GM19099 (cell line): ENCODE results near the gene TAS1R3.

Source experiments
- POLR2A ChIP-seq: IDR thresholded peaks from 3 replicates; pipeline ENCODE4 v1.6.1; 2011; ENCODE audit warnings: low read depth; ENCODE audit not compliant: insufficient read length; ENCODE audit errors: extremely low read depth

The TAS1R3 gene

DNA sequence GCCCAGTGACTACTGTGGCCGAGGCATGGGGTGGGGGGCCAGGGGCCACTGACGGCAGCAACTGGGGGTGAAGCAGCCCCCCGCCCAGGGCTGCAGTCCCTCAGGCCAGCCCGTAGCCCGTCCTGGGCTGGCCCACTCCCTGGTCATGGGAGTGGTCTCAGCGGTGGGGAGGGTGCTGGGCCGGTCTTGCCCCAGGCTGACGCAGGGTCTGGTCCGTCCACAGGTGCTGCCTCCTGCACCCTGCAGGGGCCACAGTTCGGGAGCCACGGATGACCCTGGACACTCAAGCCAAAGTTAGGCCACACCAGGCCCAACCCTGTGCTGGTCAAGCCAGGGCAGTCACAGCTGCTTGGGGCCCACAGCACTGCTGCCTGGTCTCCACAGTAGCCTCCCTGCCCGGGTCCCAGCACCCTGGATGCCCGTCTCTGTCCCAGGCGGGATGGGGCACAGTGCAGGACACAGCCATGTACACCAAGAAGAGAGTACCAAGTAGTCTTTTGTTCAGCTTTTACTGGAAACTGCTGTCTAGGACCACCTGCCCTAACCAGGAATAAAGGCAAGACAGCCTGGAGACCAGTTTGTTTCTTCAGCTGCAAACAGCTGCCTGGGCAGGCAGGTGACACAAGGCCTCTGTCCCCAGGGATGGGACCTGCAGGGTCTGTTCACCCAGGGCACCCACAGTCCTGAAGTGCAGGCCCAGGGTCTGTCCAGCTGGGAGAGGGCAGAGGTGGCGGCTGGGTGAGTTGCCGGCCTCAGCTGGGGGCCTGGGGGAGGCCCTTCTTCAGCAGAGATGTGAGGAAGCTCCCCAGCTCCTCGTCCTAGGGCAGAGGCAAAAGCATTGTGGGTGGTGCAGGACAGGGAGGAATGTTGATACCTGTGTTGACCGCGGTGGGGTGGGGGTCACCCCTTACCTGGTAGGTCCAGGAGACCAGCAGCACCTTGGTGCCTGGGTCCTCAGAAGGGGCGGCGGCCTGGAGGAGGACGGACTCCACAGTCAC lies 19.7 kb upstream of the TAS1R3 start:
- TF ChIP-seq POLR2A: no peak

DNA sequence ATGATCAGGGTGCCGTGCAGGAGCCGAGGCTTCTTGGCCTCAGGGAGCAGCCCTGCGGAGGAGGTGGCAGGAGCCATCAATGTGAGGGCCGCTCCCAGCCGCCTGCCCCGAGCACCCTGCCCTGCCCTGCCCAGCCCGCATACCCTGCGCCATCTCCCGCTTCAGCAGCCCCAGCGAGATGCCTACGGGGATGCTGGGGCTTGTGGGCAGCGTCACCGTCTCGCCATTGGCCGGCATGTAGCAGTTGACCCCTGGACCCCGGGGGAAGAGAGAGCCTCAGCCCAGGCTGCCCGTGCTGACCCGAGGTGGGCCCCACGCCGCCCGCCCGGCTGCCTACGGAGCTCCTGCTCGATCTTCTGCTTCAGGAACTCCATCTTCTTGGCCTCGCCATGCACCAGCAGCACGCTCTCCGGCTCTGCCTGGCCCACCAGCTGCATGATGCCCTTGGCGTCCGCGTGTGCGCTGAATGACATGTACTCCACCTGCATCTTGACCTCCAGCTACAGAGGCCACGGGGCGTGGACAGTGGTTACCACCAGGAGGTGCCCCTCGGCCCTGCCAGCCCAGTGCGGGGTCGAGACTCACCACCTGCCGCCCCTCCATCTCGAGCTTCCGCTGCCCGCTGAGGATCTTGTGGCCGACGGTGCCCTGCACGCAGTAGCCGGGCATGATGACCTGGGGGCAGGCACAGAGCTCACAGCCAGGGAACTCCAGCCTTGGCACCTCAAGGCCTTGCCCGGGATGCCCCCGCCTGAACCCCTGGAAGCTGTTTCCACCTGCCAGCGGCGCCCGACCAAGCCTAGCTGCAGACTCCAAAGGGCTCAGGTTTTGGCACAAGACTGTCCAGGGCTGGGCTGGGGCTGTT lies 18.4 kb upstream of the TAS1R3 start:
- no peak for TF ChIP-seq POLR2A

DNA sequence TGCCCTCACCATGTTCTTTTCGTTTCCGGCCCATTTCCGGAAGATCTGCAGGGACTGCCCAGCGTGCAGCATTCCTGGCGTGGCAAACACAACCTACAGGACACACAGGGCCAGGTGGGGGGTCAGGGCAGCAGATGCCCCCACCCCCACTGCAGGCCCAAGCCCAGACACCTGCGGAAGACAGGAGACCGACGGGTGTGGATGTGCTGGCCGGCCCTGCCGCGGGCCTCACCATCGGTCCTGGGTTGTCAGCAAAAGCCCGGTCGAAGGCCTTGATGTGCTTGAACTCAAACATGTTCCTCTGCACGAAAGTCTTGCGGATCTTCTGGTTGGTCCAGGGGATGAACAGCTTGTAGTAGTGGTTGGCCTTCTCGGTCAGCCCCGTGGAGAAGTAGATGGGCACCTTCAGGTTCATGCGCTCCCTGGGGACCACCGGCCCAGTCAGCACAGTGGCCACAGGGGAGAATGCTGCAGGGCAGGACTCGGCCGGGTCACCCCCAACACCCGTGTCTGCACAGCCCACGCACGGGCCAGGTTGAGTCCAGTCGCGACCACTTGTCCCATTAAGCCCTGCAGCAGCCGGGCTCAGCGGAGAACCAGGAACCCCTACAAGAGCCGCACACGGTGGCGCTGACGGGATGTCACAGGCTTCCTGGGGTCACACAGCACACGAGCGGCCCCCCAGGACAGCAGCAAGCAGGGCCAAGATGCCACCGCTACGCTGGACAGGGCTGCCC lies 17.4 kb upstream of the TAS1R3 start:
- no peak for TF ChIP-seq POLR2A

DNA sequence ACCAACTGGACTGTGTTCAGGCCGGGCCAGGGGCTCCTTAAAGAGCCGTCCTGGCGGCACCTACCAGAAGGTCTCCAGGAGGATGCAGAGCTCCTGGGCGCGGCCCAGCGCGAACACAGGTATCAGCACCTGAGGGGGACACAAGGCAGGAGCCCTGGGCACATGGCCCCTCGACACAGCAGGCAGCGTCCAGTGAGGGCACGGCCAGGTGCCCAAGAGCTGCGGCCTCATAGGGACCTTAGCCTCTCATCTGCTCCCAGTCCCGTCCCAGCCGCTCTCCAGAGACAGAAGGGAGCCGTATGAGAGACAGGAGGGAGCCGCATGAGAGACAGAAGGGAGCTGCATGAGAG lies 16.9 kb upstream of the TAS1R3 start:
- TF ChIP-seq POLR2A: no peak

DNA sequence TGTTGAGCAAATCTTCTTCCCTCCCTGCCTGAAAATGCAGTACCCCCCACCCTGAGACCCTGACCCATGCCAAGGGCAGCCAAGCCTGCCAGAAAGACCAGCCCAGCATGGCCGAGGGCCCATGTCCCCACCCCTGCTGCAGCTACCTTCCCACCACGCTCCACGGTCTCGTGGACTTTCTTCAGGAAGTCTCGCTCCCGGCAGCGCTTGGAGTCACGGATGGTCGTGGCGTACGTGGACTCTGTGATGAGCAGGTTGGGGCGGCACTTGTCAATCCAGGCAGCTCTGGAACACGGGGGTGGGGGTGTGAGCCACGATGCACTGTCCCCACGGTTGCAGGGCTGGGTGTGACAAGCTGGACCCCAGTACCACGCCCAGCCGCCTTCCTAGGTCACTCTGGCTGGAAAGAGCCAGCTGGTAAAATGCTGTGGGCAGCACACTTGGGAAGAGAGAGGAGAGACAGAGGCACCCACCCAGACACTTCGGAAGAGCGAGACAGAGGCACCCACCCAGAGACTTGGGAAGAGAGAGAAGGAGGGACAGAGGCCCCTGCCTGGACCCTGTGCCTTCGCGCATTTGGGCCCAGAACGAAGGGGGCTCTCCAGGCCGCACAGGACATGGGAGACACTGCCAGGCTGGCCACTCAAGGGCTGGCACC lies 16.3 kb upstream of the TAS1R3 start:
- TF ChIP-seq POLR2A: no peak

DNA sequence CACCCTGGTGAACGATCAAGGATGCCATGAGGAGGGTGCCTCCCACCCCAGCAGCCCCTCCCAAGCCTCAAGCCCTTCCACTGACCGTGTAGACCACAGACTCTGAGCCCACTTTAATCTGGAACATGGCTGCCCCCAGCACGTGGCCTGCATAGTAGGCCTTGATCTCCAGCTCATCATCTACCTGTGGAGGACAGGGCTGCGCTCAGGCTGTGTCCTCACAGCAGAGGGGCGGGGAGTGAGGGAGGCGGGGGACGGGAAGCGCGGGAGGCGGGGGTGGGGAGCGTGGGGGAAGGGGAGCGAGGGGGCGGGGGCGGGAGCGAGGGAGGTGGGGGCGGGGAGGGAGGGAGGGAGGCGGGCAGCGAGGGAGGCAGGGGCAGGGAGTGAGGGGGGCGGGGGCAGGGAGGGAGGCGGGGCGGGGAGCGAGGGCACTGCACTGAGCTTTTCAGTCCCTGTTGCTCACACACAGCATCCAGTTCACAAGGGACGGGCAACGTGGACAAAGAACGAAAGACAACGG lies 15.6 kb upstream of the TAS1R3 start:
- no peak for TF ChIP-seq POLR2A

DNA sequence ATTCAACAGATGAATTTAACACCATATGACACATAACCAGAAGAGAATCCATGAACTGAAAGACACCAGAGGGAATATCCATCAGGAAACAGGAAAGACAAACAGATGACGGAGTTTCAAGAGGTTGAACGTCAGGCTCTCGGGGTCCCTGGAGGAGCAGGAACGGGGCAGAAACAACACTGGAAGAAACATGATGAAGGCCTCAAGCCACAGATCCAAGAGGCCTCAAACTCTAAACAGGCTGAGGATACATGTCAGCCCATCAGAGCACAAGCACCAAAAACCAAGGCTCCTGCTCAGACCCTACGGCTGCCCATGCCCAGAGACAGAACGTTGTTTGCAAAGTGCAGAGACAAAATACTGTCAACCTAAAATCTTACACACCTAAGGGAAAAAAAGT lies 13.7 kb upstream of the TAS1R3 start:
- TF ChIP-seq POLR2A: no peak

DNA sequence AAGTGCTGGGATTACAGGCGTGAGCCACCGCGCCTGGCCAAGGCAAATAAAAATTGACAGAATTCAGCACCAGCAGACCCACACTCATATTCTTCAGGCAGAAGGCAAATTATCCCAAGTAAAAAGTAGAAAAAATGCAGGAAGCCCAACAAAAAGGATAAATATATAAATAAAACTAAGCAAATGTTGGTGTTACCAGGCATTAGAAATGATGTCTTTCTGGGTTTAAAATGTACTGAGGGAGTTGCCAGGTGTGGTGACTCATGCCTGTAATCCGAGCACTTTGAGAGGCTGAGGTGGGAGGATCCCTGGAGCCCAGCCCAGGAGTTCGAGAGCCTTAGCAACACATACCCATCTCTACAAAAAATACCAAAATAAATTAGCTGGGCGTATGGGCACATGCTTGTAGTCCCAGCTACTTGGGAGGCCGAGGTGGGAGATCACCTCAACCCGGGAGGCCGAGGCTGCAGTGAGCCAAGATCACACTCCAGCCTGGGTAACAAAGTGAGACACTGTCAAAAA lies 12.9 kb upstream of the TAS1R3 start:
- TF ChIP-seq POLR2A: no peak

DNA sequence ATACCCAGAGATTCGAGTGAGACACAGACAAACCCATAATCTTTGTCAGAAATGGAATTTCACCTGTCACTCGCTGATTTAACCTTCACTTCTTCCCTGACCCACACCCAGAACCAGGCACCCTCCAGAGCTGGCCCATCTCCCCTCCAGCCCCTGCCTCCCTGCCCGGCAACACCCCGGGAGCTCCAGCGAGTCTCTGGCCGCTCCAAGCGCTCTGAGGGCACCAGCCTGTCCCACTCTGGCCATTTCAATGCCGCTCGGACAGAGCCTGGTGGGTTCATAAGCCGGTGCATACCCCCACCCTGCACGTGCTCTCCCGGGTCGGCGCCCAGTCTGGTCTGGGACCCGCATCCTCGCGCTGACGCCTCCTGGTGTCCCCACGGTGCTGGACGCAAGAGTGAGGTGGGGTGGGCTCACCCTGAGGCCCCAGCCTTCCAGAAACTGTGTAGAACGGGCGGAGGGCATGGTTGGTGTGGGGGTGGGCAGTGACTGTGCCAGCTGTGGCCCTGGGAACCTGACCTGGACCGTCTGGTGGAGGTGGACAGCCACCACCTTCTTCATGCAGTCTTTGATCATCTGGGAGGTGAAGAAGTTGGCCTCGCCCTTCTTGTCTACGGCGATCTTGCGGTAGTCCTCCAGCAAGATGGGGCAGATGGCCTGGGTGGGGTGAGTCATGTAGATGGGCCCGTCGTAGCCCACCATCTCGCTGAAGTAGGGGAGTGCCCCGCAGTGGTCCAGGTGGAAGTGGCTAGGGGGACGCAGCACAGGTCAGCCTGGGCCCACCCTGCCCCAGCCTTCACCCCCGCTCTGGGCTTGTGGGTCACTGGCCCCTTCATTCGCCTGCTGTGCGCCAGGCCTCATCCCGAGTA lies 12.1 kb upstream of the TAS1R3 start:
- no peak for TF ChIP-seq POLR2A

DNA sequence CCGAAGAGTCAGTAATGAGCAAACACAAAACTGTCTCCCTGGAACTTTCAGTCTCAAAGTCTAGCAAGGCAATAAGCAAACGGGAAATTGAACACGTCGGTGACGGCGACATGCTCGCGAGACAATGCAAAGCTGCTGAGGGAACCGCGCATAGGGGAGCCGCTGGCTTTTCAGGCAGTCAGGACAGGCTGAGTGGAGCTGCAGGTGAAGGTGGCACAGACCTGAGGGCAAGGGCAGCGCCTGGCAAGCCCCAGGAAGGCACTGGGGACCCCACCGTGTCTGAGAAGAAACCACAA lies 11.5 kb upstream of the TAS1R3 start:
- no peak for TF ChIP-seq POLR2A

DNA sequence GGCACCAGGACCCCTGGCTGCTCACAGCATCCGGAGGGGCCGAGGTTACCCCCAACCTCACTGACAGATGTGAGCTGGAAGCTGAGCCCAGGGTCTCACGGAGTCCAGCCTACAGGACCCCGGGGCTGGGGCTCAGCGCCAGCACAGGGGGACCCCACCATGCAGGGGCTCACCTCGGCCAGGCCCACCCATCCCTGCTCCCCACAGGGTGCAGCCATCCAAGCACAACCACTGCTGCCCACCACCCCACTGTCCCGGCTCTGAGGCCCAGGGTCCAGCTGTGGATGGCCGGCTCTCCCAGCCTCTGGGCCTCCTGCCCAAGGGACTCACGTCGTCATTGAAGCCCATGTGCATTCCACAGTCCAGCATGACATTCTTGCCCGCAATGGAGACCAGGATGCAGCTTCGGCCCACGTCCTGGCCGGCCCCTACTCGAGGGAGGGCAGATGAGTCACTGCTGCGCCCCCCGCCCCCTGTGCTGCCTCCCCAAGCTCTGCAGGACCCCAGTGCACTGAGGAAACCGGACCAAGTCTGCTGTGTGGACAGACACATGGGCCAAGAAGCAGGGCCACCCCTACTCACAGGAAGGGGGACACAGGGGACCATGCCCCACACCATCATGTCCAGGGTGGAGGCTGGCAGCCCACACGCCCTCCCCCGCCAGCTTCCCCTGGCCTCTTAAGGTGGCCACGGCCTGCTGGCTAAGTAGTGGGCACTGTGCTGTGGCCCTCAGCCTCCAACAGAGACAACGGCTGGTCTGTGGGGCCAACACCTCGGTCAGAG lies 10.2 kb upstream of the TAS1R3 start:
- TF ChIP-seq POLR2A: no peak

DNA sequence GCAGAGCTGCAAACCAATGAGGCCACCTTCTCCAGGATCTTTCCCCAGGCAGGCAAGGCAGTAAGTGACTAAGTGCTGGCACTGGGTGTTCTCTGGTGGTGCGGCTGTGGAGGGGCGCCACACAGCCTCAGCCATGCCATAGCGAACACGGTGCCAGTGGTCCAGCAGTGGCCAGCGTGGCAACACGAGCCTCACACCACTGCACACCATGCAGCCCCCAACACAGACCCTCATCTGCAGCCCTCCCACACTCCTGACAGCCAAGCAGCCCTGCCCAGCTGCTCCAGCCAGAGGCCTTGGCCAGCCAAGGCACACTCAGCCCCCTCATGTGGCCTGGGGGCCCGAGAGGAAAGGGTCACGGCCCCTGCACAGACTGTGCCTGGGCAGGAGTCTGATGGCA lies 9.6 kb upstream of the TAS1R3 start:
- TF ChIP-seq POLR2A: no peak

DNA sequence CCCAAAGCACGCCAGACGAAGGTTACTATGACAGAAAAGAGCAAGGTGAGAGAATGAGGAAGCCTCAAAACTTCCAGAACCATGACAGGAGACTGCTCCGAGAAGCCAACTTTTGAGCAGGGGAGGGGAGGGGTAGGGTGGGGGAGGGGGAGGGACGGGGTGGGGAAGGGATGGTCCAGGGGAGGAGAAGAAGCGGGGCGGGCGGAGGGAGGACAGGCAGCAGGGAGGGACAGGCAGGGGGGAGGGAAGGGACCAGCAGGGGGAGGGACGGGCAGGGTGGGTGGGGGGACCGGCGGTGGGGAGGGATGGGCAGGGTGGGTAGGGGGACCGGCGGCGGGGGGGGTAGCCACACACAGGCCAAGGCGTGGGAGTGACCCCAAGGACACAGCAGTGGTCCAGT lies 8.7 kb upstream of the TAS1R3 start:
- no peak for TF ChIP-seq POLR2A
